Mesothelial cell of epicardium (in vitro differentiated cells): ENCODE results near the gene GOLGA8M. TPM values are rescaled to one million over a fixed set of nuclear protein-coding genes. Genes with fewer than 3 reads are reported as not detected.
"Not testable (repeated sequence)": the region's sequence is repeated elsewhere in the genome, so short reads cannot be mapped to it uniquely, and the experiment has no call there.

Experiments used
- DNase-seq, 2 experiments: peaks; one replicate each; pipeline ENCODE4 v3.0.0; 2021; ENCODE audit warnings: low spot score in 2 of 2; ENCODE audit not compliant: unreplicated experiment in 2 of 2
- H3K27ac Mint-ChIP-seq: 2 replicates; pipeline ENCODE4 v1.8.0; 2021; ENCODE audit warnings: mixed read lengths
- H3K27me3 Mint-ChIP-seq: 2 replicates; pipeline ENCODE4 v1.8.0; 2021; ENCODE audit warnings: low read depth, mixed read lengths
- H3K36me3 Mint-ChIP-seq: 2 replicates; pipeline ENCODE4 v1.8.0; 2021; ENCODE audit warnings: mixed read lengths
- H3K4me1 Mint-ChIP-seq: 2 replicates; pipeline ENCODE4 v1.8.0; 2021; ENCODE audit warnings: mixed read lengths
- H3K4me3 Mint-ChIP-seq: 2 replicates; pipeline ENCODE4 v1.8.0; 2021; ENCODE audit warnings: mild to moderate bottlenecking, moderate library complexity, mixed read lengths
- H3K9me3 Mint-ChIP-seq: 2 replicates; pipeline ENCODE4 v1.8.0; 2021; ENCODE audit warnings: mixed read lengths
- total RNA-seq: library from RNA; stranded (reverse); gene quantifications from 3 replicates; pipeline ENCODE4 v1.2.1, GENCODE V29; 2021

Gene GOLGA8M
- total RNA-seq, 1 donor from 2014 or later = 3.6 TPM

GRCh38 chr15:28652538-28652937 is 59.7 kb downstream of the GOLGA8M start:
- not testable (repeated sequence) for H3K27ac Mint-ChIP-seq, H3K27me3 Mint-ChIP-seq, H3K9me3 Mint-ChIP-seq, H3K4me1 Mint-ChIP-seq, H3K36me3 Mint-ChIP-seq, H3K4me3 Mint-ChIP-seq, DNase-seq

Other genes with a start within 250 kb of the GOLGA8M start
- not detected in 3 replicates for gene GOLGA8G, start 179.4 kb downstream of the GOLGA8M start, total RNA-seq
- gene GOLGA6L25, start 158.9 kb downstream of the GOLGA8M start, total RNA-seq = not detected in 3 replicates
- gene GOLGA6L7, start 136.2 kb upstream of the GOLGA8M start, total RNA-seq = not detected in 3 replicates
- 33.1 to 36.7 TPM (median 34.3 TPM) in 3 replicates for gene APBA2, start 173.6 kb upstream of the GOLGA8M start, total RNA-seq